ENCODE data around the gene MXRA7.
A peak's percentile ranks its signal among the peaks of the same experiment; 100 is the strongest.

MXRA7 gene

DNA sequence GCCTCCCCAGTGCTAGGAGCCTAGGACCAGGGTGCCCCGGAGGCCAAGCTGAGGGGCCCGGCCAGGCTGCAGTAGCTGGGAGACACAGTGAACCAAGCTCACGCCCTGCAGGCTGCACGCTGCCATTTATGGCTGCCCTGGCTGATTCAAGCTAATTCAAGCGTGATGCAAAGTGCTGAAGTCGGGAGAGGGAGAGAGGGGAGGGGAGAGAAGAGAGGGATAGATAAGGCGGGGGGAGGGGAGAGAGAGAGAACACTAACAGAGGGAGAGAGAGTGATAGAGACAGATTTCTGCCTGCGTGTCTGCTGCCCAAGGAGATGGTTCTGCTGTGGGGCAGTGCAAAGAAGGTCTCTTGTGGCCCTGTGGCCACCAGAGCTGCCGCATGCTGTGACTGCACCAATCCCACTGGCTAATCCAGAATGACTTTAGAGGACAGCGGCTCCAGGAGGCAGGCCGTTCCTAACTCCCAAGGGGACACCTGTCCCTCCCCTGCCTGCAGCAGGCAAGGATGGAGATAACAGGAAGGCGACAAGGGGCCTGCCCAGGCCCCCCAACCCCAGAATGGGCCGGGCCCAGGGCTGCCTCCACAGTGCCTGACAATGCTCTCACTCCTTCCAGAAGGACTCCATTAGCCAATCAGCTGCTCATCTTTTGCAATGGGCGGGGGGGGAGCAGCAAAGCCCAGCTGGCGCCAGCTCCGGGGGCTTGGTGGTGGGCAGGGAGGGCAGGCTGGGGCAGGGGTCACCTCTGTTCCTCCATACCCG lies 12.9 kb downstream of the MXRA7 start:
- in situ Hi-C loops (cut with MboI; ENCODE audit: low sequenced_read_pairs, unreplicated experiment) = no loop called here

DNA sequence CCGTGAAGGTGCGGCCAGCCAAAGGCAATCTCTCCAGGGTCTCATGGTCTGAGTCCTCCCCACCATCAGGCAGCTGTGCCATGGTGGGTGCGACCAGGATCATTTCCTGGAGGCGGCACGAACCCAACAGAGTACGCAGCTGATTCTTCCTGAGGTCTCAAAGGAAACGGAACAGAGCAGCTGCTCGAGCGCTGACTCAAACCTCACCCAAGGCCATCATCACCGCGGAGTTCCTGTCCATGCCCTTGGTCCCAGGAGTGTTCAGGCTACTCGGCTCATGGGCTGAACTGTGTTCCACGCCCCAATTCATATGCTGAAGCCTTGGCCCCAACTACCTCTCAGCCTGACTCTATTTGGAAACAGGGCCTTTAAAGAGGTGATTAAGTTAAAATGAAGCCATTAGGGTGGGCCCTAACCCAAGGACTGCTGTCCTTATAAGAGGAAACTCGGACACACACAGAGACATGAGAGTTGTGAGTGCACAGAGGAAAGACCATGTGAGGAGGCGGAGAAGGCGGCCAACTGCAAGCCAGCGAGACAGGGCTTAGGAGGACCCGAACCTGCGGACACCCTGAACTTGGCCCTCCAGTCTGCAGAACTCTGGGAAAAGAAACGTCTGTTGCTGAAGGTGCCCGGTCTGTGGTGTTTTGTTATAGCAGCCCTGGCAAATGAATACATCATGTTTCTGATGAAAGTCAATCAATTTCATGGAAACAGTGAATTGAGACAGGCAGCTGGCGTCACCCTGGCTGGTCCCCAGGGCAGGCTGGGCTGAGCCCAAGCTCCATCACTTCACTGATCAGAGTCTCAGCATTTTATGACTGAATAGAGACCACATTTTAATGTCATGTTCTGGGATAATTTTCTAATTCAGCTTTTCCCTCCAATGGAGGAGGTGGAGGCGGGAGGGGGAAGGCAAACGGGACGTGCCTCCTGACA lies 13.7 kb downstream of the MXRA7 start:
- DNase-seq (ENCODE audit: low spot score) = peak; percentile 66

More for the DNA sequence above, 12.9 kb downstream of the MXRA7 start:
- TF ChIP-seq, protein P1, sequence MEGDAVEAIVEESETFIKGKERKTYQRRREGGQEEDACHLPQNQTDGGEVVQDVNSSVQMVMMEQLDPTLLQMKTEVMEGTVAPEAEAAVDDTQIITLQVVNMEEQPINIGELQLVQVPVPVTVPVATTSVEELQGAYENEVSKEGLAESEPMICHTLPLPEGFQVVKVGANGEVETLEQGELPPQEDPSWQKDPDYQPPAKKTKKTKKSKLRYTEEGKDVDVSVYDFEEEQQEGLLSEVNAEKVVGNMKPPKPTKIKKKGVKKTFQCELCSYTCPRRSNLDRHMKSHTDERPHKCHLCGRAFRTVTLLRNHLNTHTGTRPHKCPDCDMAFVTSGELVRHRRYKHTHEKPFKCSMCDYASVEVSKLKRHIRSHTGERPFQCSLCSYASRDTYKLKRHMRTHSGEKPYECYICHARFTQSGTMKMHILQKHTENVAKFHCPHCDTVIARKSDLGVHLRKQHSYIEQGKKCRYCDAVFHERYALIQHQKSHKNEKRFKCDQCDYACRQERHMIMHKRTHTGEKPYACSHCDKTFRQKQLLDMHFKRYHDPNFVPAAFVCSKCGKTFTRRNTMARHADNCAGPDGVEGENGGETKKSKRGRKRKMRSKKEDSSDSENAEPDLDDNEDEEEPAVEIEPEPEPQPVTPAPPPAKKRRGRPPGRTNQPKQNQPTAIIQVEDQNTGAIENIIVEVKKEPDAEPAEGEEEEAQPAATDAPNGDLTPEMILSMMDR (IDR thresholded peaks at IDR 0.05; ENCODE audit: borderline replicate concordance, control extremely low read depth, extremely low read depth, insufficient read depth, missing control alignments) = no peak
- DNase-seq (ENCODE audit: low spot score) = no peak

DNA sequence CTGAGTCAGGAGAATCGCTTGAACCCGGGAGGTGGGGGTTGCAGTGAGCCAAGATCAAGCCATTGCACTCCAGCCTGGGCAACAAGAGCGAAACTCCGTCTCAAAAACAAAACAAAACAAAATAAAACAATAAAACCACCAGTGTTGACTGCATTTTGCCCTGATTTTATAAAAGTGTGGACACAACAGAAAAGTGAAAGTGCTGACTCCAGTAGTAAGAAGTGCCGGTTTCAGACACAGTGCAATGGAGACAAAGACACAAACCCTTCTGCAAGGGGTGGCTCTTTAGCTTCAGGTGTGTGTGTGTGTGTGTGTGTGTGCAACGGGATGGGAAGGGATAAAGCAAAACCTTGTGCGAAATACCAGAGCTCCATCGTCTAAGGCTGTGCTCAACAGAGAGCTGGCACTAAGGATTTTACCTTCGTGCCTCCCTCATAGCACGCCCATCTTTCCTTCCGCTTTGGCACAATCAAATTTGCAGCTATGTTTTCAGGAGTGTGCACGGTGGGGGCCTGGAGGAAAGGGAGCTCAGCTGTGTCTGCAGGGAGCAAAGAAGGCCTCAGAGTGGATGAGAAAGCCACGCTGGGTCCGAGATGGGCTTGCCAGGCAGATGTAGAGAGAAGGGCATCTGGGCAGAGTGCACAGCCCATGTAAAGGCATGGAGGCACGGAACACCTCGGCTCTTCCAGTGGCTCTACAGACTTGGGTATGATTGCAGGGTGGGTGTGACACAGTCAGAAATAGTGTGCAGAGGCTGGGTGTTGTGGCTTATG lies 15.5 kb downstream of the MXRA7 start:
- in situ Hi-C loops (cut with MboI; ENCODE audit: low sequenced_read_pairs, unreplicated experiment) = no loop called here

More for the DNA sequence above, 13.7 kb downstream of the MXRA7 start:
- TF ChIP-seq, protein P1 (IDR thresholded peaks at IDR 0.05; ENCODE audit: borderline replicate concordance, control extremely low read depth, extremely low read depth, insufficient read depth, missing control alignments) = no peak
- in situ Hi-C loops (cut with MboI; ENCODE audit: low sequenced_read_pairs, unreplicated experiment) = no loop called here

DNA sequence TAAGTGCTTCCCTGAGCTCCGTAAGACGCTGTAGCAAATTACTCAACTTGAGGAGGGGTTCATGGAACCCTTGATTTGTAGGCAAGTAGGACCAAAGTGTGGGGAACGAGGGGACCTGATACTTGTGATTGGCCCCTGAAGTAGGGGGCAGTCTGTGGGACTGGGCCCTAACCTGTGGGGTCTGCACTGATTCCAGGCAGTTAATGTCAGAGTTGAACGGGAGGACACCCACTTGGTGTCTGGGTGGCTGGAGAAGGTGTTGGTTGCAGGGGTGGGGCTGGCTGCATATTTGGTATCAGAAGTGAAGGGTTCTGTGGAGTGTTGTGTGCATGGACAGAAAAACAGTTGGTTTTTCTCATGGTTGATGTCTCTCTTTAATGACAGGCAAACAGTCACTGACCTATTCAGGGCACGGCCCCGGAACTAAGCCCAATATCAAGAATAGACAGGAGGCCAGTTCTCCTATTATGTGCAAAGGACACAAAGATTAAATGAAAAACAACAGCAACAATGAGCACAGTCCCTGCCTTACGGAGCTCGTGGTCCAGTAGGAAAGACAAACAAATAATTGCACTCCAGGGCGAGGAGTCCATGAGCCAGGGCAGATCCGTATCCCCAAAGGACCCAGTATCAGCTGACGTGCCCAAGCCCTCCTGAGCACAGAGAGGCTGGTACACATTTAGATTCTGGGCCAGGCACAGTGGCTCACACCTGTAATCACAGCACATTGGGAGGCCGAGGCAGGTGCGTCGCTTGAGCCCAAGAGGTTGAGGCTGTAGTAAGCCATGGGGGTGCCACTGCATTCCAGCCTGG lies 19.2 kb downstream of the MXRA7 start:
- no peak for DNase-seq (ENCODE audit: low spot score)
- in situ Hi-C loops (cut with MboI; ENCODE audit: low sequenced_read_pairs, unreplicated experiment) = no loop called here
- TF ChIP-seq, protein P1 (IDR thresholded peaks at IDR 0.05; ENCODE audit: borderline replicate concordance, control extremely low read depth, extremely low read depth, insufficient read depth, missing control alignments) = no peak

More for the DNA sequence above, 15.5 kb downstream of the MXRA7 start:
- TF ChIP-seq, protein P1 (IDR thresholded peaks at IDR 0.05; ENCODE audit: borderline replicate concordance, control extremely low read depth, extremely low read depth, insufficient read depth, missing control alignments) = no peak
- no peak for DNase-seq (ENCODE audit: low spot score)

DNA sequence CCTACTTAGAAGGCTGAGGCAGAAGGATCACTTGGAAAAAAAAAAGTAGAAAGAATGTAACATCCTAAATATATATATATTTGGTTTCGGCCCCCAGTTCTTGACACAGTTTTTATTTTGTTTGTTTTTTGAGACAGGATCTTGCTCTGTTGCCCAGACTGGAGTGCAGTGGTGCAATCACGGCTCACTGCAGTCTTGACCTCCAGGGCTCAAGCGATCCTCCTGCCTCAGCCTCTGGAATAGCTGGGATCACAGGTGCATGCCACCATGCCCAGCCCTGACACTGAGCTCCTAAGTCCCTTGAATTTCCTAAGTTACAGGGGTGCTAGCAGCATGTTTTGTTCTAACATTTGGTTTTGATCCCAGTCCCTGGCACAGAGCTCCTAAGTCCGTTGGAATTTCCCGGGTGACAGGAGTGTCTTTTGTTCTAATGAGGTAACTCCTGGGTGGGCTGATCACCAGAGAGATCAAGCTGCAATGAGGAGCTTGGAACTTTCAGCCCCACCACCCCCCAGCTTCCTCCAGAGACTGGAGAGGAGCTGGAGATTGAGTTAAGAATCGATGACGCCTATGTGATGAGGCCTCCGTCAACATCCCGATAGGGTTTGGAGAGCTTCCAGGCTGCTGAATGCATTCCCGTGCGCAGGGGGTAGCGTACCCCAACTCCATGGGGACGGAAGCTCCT lies 20.0 kb downstream of the MXRA7 start:
- TF ChIP-seq, protein P1 (IDR thresholded peaks at IDR 0.05; ENCODE audit: borderline replicate concordance, control extremely low read depth, extremely low read depth, insufficient read depth, missing control alignments) = no peak
- in situ Hi-C loops (cut with MboI; ENCODE audit: low sequenced_read_pairs, unreplicated experiment) = no loop called here
- DNase-seq (ENCODE audit: low spot score) = no peak

Measured in GM13976 (cell line).